ENCODE data around the gene ENOX1.

GRCh38 chr13:43355774-43356173, 431.0 kb downstream of the ENOX1 start:
- TF ChIP-seq CTCF (IDR thresholded peaks at IDR 0.05) (no peak), POLR2A (IDR thresholded peaks at IDR 0.05) (no peak)
